HEK293 (cell line): ENCODE measurements around the gene OR2A25.

Source experiments
- CTCF ChIA-PET: fragments of 350-600 bp; formaldehyde crosslinking; extraction: SDS; loops from one replicate; lab custom pipeline; 2021; ENCODE audit warnings: antibody characterized with exemption; lab: Yijun Ruan, JAX
- POLR2A ChIA-PET: fragments of 300-600 bp; formaldehyde crosslinking; extraction: SDS; loops from one replicate; lab custom pipeline; 2020; ENCODE audit warnings: antibody characterized with exemption, inconsistent platforms; lab: Yijun Ruan, JAX
- H3K27ac ChIP-seq: fragments of 200-500 bp; sonication (Bioruptor generic); 2 replicates; pipeline ENCODE4 v1.5.1; 2014; ENCODE audit warnings: low read depth, low read length, control low read depth, inconsistent platforms; ENCODE audit errors: extremely low read depth
- H3K36me3 ChIP-seq, 2 experiments: fragments of 200-500 bp in 1 of 2; sonication (Bioruptor generic) in 1 of 2; 1 replicate in 1 of 2; 2 replicates in 1 of 2; pipeline ENCODE4 v1.5.1; 2014 to 2017; ENCODE audit warnings: inconsistent platforms in 2 of 2, low read length in 2 of 2; ENCODE audit not compliant: control insufficient read depth in 2 of 2, insufficient read depth in 1 of 2
- H3K4me1 ChIP-seq: fragments of 200-500 bp; sonication (Bioruptor generic); 2 replicates; pipeline ENCODE4 v1.5.1; 2014; ENCODE audit warnings: mild to moderate bottlenecking, low read length, inconsistent platforms; ENCODE audit not compliant: control insufficient read depth, insufficient read depth
- H3K4me3 ChIP-seq: 2 replicates; pipeline ENCODE4 v1.5.1; 2011; ENCODE audit warnings: low read depth, mild to moderate bottlenecking, control low read depth, low read length, moderate library complexity
- H3K9me3 ChIP-seq: fragments of 200-500 bp; sonication (Bioruptor generic); 2 replicates; pipeline ENCODE4 v1.5.1; 2014; ENCODE audit warnings: low read depth, low read length, inconsistent platforms; ENCODE audit not compliant: control insufficient read depth, insufficient read depth
- BCL11A ChIP-seq: fragments of 450-650 bp; formaldehyde crosslinking; IDR thresholded peaks from 2 replicates; pipeline ENCODE4 v1.5.1; 2016; ENCODE audit warnings: low read depth, missing biosample characterization, missing genetic modification characterization
- BCL11B ChIP-seq: fragments of 450-650 bp; formaldehyde crosslinking; IDR thresholded peaks from 2 replicates; pipeline ENCODE4 v1.5.1; 2016; ENCODE audit warnings: low read depth, missing biosample characterization, missing genetic modification characterization
- OVOL3 ChIP-seq: fragments of 450-650 bp; formaldehyde crosslinking; IDR thresholded peaks from 2 replicates; pipeline ENCODE4 v1.5.1; 2016; ENCODE audit warnings: missing biosample characterization, missing genetic modification characterization
- ZBTB17 ChIP-seq: fragments of 450-650 bp; formaldehyde crosslinking; IDR thresholded peaks from 2 replicates; pipeline ENCODE4 v1.5.1; 2016; ENCODE audit warnings: missing biosample characterization, missing genetic modification characterization
- ZNF148 ChIP-seq: fragments of 450-650 bp; formaldehyde crosslinking; IDR thresholded peaks from 2 replicates; pipeline ENCODE4 v1.5.0; 2017; ENCODE audit warnings: missing biosample characterization, missing genetic modification characterization, borderline replicate concordance
- ZNF174 ChIP-seq: fragments of 450-650 bp; formaldehyde crosslinking; IDR thresholded peaks from 2 replicates; pipeline ENCODE4 v1.5.0; 2017; ENCODE audit warnings: missing biosample characterization, mild to moderate bottlenecking, missing genetic modification characterization
- ZNF18 ChIP-seq: fragments of 450-650 bp; formaldehyde crosslinking; IDR thresholded peaks from 2 replicates; pipeline ENCODE4 v1.5.1; 2016; ENCODE audit warnings: missing biosample characterization, missing genetic modification characterization
- ZNF324 ChIP-seq: fragments of 450-650 bp; formaldehyde crosslinking; IDR thresholded peaks from 2 replicates; pipeline ENCODE4 v1.5.1; 2016; ENCODE audit warnings: missing biosample characterization, missing genetic modification characterization
- ZNF423 ChIP-seq: fragments of 450-650 bp; formaldehyde crosslinking; IDR thresholded peaks from 2 replicates; pipeline ENCODE4 v1.5.1; 2016; ENCODE audit warnings: missing biosample characterization, missing genetic modification characterization
- ZNF501 ChIP-seq: fragments of 450-650 bp; formaldehyde crosslinking; IDR thresholded peaks from 2 replicates; pipeline ENCODE4 v1.5.1; 2016; ENCODE audit warnings: missing biosample characterization, missing genetic modification characterization
- ZNF510 ChIP-seq: fragments of 450-650 bp; formaldehyde crosslinking; IDR thresholded peaks from 2 replicates; pipeline ENCODE4 v1.5.1; 2018; ENCODE audit warnings: mild to moderate bottlenecking, missing genetic modification characterization, missing biosample characterization; ENCODE audit not compliant: insufficient replicate concordance
- ZNF624 ChIP-seq: fragments of 450-650 bp; formaldehyde crosslinking; IDR thresholded peaks from 2 replicates; pipeline ENCODE4 v1.5.1; 2017; ENCODE audit warnings: missing biosample characterization, missing genetic modification characterization
- ZNF629 ChIP-seq: fragments of 450-650 bp; formaldehyde crosslinking; IDR thresholded peaks from 2 replicates; pipeline ENCODE4 v1.5.1; 2017; ENCODE audit warnings: missing biosample characterization, missing genetic modification characterization
- ZNF670 ChIP-seq: fragments of 450-650 bp; formaldehyde crosslinking; IDR thresholded peaks from 2 replicates; pipeline ENCODE4 v1.5.1; 2016; ENCODE audit warnings: missing biosample characterization, missing genetic modification characterization, low read depth
- ZNF76 ChIP-seq: fragments of 450-650 bp; formaldehyde crosslinking; IDR thresholded peaks from 2 replicates; pipeline ENCODE4; 2016; ENCODE audit warnings: low read depth, missing biosample characterization, missing genetic modification characterization, borderline replicate concordance
- ZNF830 ChIP-seq: fragments of 450-650 bp; IDR thresholded peaks from 2 replicates; pipeline ENCODE4 v1.5.0; 2018; ENCODE audit warnings: missing biosample characterization, missing genetic modification characterization, low read depth, mild to moderate bottlenecking, moderate library complexity
- TF ChIP-seq, protein P1 (sequence below): fragments of 450-650 bp; formaldehyde crosslinking; IDR thresholded peaks from 2 replicates; pipeline ENCODE4 v1.5.1; 2016; ENCODE audit warnings: missing biosample characterization, missing genetic modification characterization
- TF ChIP-seq, protein P2 (sequence below): sonication (generic); formaldehyde crosslinking; IDR thresholded peaks from 2 replicates; pipeline ENCODE4 v1.8.1; 2022; ENCODE audit warnings: mild to moderate bottlenecking, moderate library complexity, missing genetic modification reagents
- TF ChIP-seq, protein P3 (sequence below): fragments of 450-650 bp; formaldehyde crosslinking; IDR thresholded peaks from 2 replicates; pipeline ENCODE4 v1.5.1; 2016; ENCODE audit warnings: missing biosample characterization, missing genetic modification characterization, borderline replicate concordance

Gene OR2A25

GRCh38 chr7:144027974-144028373 lies 41.6 kb upstream of the OR2A25 start (continued):
- TF ChIP-seq, protein P1, sequence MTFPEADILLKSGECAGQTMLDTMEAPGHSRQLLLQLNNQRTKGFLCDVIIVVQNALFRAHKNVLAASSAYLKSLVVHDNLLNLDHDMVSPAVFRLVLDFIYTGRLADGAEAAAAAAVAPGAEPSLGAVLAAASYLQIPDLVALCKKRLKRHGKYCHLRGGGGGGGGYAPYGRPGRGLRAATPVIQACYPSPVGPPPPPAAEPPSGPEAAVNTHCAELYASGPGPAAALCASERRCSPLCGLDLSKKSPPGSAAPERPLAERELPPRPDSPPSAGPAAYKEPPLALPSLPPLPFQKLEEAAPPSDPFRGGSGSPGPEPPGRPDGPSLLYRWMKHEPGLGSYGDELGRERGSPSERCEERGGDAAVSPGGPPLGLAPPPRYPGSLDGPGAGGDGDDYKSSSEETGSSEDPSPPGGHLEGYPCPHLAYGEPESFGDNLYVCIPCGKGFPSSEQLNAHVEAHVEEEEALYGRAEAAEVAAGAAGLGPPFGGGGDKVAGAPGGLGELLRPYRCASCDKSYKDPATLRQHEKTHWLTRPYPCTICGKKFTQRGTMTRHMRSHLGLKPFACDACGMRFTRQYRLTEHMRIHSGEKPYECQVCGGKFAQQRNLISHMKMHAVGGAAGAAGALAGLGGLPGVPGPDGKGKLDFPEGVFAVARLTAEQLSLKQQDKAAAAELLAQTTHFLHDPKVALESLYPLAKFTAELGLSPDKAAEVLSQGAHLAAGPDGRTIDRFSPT, result no peak
- TF ChIP-seq ZNF624 (tag by site-specific recombination) (no peak), ZBTB17 (no peak), ZNF670 (tag by site-specific recombination) (no peak), BCL11A (tag by site-specific recombination) (no peak), BCL11B (no peak), ZNF510 (tag by site-specific recombination) (no peak), ZNF629 (tag by site-specific recombination) (no peak), ZNF174 (no peak), ZNF501 (tag by site-specific recombination) (no peak)
- TF ChIP-seq, all 188 proteins: peak for 0

DNA sequence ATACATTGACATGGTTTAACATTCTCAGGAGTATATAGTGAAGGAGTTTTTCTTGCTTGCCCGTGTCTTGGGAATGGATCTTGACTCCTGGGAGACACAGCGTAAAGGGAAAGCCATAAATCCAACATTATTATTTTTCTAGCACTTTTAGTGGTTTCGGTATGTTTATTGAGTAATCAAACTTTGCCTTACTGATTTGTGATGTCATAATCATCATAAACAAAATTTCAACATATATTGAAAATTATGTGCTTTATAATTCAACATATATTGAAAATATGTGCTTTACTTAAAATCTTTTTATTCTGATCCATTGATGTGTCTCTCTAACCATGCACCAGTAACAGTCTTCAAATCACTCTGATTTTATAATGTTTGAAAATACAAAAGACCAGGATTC lies 41.1 kb upstream of the OR2A25 start:
- Histone ChIP-seq H3K36me3 (no peaks in the 10 kb centered on the region), H3K27ac (no peak overlapping the region), H3K9me3 (no peaks in the 10 kb centered on the region), H3K4me3 (no peak overlapping the region), H3K4me1 (no peaks in the 10 kb centered on the region)
- CTCF ChIA-PET, result interaction anchor here (0.7 to 2.8 kb wide), 2 partner anchors 71 to 100 kb away, joined by 4 to 13 read pairs; no protein-coding TSS in a partner anchor
- POLR2A ChIA-PET, result no interaction called here
- TF ChIP-seq ZNF324 (tag by site-specific recombination) (no peak), OVOL3 (tag by site-specific recombination) (no peak), ZNF423 (tag by site-specific recombination) (no peak), ZNF148 (tag by site-specific recombination) (no peak), ZNF76 (tag by site-specific recombination) (no peak), ZNF18 (no peak), ZNF830 (no peak)
- TF ChIP-seq, protein P2, sequence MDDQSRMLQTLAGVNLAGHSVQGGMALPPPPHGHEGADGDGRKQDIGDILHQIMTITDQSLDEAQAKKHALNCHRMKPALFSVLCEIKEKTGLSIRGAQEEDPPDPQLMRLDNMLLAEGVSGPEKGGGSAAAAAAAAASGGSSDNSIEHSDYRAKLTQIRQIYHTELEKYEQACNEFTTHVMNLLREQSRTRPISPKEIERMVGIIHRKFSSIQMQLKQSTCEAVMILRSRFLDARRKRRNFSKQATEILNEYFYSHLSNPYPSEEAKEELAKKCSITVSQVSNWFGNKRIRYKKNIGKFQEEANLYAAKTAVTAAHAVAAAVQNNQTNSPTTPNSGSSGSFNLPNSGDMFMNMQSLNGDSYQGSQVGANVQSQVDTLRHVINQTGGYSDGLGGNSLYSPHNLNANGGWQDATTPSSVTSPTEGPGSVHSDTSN (CRISPR knock-in tag), result no peak
- TF ChIP-seq, protein P3, sequence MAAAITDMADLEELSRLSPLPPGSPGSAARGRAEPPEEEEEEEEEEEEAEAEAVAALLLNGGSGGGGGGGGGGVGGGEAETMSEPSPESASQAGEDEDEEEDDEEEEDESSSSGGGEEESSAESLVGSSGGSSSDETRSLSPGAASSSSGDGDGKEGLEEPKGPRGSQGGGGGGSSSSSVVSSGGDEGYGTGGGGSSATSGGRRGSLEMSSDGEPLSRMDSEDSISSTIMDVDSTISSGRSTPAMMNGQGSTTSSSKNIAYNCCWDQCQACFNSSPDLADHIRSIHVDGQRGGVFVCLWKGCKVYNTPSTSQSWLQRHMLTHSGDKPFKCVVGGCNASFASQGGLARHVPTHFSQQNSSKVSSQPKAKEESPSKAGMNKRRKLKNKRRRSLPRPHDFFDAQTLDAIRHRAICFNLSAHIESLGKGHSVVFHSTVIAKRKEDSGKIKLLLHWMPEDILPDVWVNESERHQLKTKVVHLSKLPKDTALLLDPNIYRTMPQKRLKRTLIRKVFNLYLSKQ (tag by site-specific recombination), result no peak
